ENCODE measurements around the gene NRXN2. TPM values are rescaled to one million over a fixed set of nuclear protein-coding genes. Genes with fewer than 3 reads are reported as not detected.
A peak's percentile ranks its signal among the peaks of the same experiment; 100 is the strongest.

NRXN2 gene
- total and polyA plus RNA-seq, 10 of the 15 experiments (the other 5 are each of a cell fraction or from before 2014, with no cell fraction given), result 0.03 to 1.4 (median 0.23) TPM

DNA sequence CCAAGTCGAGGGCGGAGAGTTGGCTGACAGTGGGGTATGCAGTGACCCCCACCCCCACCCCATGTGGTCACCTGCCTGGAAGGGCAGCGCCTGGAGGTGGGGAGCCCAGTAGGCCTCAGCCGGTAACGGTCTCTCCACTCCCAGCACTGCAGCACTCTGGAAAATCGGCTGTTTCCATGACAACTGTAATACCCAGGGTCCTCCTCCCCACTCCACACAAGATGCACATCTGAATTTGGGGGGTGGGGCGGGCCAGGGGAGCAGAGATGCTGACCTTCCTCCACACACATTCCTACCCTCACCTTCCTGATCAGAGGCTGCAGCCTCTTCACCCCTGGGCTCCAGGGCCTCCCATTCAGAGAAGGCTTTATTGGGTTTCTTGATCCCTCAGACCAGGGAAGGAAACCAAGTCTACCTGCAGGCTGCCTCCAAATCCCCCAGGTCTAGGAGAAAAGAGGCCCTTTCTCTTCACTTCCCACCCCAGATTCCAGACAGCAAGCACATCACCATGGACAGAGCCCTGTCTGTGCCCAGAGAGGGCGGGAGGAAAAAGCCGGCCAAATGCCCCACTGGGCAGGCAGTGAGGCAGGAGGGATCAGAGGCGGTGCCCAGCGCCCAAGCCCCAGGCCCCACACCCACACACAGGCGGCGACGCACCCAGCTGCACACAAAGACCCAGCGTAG lies 85.5 kb downstream of the NRXN2 start (continued):
- TF ChIP-seq, protein P1, sequence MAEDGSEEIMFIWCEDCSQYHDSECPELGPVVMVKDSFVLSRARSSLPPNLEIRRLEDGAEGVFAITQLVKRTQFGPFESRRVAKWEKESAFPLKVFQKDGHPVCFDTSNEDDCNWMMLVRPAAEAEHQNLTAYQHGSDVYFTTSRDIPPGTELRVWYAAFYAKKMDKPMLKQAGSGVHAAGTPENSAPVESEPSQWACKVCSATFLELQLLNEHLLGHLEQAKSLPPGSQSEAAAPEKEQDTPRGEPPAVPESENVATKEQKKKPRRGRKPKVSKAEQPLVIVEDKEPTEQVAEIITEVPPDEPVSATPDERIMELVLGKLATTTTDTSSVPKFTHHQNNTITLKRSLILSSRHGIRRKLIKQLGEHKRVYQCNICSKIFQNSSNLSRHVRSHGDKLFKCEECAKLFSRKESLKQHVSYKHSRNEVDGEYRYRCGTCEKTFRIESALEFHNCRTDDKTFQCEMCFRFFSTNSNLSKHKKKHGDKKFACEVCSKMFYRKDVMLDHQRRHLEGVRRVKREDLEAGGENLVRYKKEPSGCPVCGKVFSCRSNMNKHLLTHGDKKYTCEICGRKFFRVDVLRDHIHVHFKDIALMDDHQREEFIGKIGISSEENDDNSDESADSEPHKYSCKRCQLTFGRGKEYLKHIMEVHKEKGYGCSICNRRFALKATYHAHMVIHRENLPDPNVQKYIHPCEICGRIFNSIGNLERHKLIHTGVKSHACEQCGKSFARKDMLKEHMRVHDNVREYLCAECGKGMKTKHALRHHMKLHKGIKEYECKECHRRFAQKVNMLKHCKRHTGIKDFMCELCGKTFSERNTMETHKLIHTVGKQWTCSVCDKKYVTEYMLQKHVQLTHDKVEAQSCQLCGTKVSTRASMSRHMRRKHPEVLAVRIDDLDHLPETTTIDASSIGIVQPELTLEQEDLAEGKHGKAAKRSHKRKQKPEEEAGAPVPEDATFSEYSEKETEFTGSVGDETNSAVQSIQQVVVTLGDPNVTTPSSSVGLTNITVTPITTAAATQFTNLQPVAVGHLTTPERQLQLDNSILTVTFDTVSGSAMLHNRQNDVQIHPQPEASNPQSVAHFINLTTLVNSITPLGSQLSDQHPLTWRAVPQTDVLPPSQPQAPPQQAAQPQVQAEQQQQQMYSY (CRISPR knock-in tag; IDR thresholded peaks at IDR 0.05), result no peak
- TF ChIP-seq, protein P2, sequence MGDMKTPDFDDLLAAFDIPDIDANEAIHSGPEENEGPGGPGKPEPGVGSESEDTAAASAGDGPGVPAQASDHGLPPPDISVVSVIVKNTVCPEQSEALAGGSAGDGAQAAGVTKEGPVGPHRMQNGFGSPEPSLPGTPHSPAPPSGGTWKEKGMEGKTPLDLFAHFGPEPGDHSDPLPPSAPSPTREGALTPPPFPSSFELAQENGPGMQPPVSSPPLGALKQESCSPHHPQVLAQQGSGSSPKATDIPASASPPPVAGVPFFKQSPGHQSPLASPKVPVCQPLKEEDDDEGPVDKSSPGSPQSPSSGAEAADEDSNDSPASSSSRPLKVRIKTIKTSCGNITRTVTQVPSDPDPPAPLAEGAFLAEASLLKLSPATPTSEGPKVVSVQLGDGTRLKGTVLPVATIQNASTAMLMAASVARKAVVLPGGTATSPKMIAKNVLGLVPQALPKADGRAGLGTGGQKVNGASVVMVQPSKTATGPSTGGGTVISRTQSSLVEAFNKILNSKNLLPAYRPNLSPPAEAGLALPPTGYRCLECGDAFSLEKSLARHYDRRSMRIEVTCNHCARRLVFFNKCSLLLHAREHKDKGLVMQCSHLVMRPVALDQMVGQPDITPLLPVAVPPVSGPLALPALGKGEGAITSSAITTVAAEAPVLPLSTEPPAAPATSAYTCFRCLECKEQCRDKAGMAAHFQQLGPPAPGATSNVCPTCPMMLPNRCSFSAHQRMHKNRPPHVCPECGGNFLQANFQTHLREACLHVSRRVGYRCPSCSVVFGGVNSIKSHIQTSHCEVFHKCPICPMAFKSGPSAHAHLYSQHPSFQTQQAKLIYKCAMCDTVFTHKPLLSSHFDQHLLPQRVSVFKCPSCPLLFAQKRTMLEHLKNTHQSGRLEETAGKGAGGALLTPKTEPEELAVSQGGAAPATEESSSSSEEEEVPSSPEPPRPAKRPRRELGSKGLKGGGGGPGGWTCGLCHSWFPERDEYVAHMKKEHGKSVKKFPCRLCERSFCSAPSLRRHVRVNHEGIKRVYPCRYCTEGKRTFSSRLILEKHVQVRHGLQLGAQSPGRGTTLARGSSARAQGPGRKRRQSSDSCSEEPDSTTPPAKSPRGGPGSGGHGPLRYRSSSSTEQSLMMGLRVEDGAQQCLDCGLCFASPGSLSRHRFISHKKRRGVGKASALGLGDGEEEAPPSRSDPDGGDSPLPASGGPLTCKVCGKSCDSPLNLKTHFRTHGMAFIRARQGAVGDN (IDR thresholded peaks at IDR 0.05), result no peak
- TF ChIP-seq, protein P3, sequence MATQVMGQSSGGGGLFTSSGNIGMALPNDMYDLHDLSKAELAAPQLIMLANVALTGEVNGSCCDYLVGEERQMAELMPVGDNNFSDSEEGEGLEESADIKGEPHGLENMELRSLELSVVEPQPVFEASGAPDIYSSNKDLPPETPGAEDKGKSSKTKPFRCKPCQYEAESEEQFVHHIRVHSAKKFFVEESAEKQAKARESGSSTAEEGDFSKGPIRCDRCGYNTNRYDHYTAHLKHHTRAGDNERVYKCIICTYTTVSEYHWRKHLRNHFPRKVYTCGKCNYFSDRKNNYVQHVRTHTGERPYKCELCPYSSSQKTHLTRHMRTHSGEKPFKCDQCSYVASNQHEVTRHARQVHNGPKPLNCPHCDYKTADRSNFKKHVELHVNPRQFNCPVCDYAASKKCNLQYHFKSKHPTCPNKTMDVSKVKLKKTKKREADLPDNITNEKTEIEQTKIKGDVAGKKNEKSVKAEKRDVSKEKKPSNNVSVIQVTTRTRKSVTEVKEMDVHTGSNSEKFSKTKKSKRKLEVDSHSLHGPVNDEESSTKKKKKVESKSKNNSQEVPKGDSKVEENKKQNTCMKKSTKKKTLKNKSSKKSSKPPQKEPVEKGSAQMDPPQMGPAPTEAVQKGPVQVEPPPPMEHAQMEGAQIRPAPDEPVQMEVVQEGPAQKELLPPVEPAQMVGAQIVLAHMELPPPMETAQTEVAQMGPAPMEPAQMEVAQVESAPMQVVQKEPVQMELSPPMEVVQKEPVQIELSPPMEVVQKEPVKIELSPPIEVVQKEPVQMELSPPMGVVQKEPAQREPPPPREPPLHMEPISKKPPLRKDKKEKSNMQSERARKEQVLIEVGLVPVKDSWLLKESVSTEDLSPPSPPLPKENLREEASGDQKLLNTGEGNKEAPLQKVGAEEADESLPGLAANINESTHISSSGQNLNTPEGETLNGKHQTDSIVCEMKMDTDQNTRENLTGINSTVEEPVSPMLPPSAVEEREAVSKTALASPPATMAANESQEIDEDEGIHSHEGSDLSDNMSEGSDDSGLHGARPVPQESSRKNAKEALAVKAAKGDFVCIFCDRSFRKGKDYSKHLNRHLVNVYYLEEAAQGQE (IDR thresholded peaks at IDR 0.05; ENCODE audit: low read depth, low read length), result peak; percentile 54; the same call in 1 of the 2 replicates
- peak; percentile 41; the same call in 1 of the 2 replicates for TF ChIP-seq BMI1 (IDR thresholded peaks at IDR 0.05; ENCODE audit: borderline replicate concordance)
